ENCODE data around the gene PAFAH1B2. TPM values are rescaled to one million over a fixed set of nuclear protein-coding genes. Genes with fewer than 3 reads are reported as not detected.

Gene PAFAH1B2
- total and polyA plus RNA-seq, 2 of the 8 experiments (the other 6 are each of a cell fraction or from before 2014, with no cell fraction given): 38.2 to 161 TPM

DNA sequence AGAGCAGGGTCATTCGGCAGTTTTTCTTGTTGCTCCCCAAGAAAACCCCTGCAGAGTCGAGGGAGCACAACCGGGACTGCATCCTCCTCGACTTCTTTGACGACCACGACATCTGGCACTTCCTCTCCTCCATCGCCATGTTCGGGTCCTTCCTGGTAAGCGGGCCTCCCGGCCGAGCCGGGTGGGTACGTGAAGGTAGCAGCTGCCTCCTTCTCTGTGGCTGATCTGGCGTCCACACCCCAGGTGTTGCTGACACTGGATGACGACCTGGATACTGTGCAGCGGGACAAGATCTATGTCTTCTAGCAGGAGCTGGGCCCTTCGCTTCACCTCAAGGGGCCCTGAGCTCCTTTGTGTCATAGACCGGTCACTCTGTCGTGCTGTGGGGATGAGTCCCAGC, 51.7 kb downstream of the PAFAH1B2 start:
- ChIA-PET CTCF (ENCODE audit: partially characterized antibody) (interaction anchor here (0.7 to 18.7 kb wide), 4 partner anchors 10 to 233 kb away, joined by 3 to 449 read pairs (median 128); partner anchors contain the start of genes PCSK7, RNF214 and SIDT2), POLR2A (ENCODE audit: partially characterized antibody) (interaction anchor here (0.9 to 3.0 kb wide), 6 partner anchors 7 to 31 kb away, joined by 3 to 11 read pairs (median 5); no protein-coding TSS in a partner anchor)
- Histone ChIP-seq H3K4me2 (ENCODE audit: insufficient read depth in 1 of 2, low read depth in 2 of 2, low read length in 2 of 2) (no peak overlapping the region), H3K23me2 (ENCODE audit: low read depth, low read length) (peaks cover 6% of the 10 kb centered on the region; the same call in 1 of the 2 replicates), H2BK12ac (ENCODE audit: low read depth, low read length) (no peak overlapping the region), H3K79me2 (ENCODE audit: control insufficient read depth in 1 of 2, insufficient read depth in 2 of 2, low read length in 2 of 2) (peaks cover 0 to 3% of the 10 kb centered on the region in 2 experiments; a peak in 1 of 4 replicates), H3K36me3 (ENCODE audit: control insufficient read depth in 2 of 4, insufficient read depth in 4 of 4, low read length in 3 of 4) (peaks cover 0 to 4% (median 0%) of the 10 kb centered on the region in 4 experiments; a peak in 1 of 8 replicates), H4K5ac (ENCODE audit: insufficient read length, low read depth, low read length) (no peak overlapping the region), H2BK120ac (replicated peaks; ENCODE audit: low read depth, low read length) (no peak overlapping the region), H2AFZ (ENCODE audit: low read length) (no peak overlapping the region), H3K4ac (replicated peaks; ENCODE audit: insufficient read length, low read depth, low read length) (no peak overlapping the region), H4K8ac (ENCODE audit: extremely low read depth, insufficient read depth, low read length) (no peak overlapping the region), H4K91ac (replicated peaks; ENCODE audit: insufficient read length, low read length) (no peak overlapping the region), H3K9ac (replicated peaks in 1 of 4; ENCODE audit: extremely low read depth in 1 of 4, low read depth in 3 of 4, low read length in 3 of 4) (no peak overlapping the region; a peak in 1 of 7 replicates), H2BK5ac (ENCODE audit: low read depth, low read length) (no peak overlapping the region), H3K9me3 (ENCODE audit: insufficient read depth in 2 of 2, low read depth in 1 of 2, low read length in 1 of 2) (no peaks in the 10 kb centered on the region), H4K20me1 (replicated peaks in 1 of 2; ENCODE audit: control insufficient read depth in 1 of 2, insufficient read depth in 2 of 2, low read length in 2 of 2) (peaks cover 2% of the 10 kb centered on the region in 2 experiments), H3K27me3 (replicated peaks in 1 of 4; ENCODE audit: control insufficient read depth in 3 of 4, extremely low read depth in 1 of 4, insufficient read depth in 3 of 4, low read length in 3 of 4) (no peaks in the 10 kb centered on the region), H2BK20ac (ENCODE audit: low read length) (no peak overlapping the region), H3K18ac (ENCODE audit: extremely low read depth, low read length) (no peak overlapping the region), H3K14ac (ENCODE audit: insufficient read length) (no peak overlapping the region), H2BK15ac (ENCODE audit: low read length) (no peak overlapping the region), H3K4me1 (replicated peaks in 1 of 4; ENCODE audit: control insufficient read depth in 3 of 4, insufficient read depth in 4 of 4, low read length in 3 of 4) (peaks cover 7 to 25% (median 23%) of the 10 kb centered on the region in 4 experiments), H3K27ac (ENCODE audit: low read depth, low read length) (no peak overlapping the region), H3K4me3 (ENCODE audit: extremely low read depth in 1 of 4, insufficient read depth in 2 of 4, low read depth in 3 of 4, low read length in 4 of 4) (no peak overlapping the region), H2AK5ac (ENCODE audit: low read depth, low read length) (no peak overlapping the region), H3K79me1 (ENCODE audit: low read depth, low read length) (no peaks in the 10 kb centered on the region), H3K56ac (replicated peaks; ENCODE audit: insufficient read length, low read depth, low read length) (no peak overlapping the region), H3K23ac (ENCODE audit: insufficient read length) (no peak overlapping the region)
- 93% methylated on average over 19 of the region's 19 CpGs; no CpG with 5 or more reads in 1 of the 2 experiments for WGBS, 2 experiments (ENCODE audit: extremely low coverage in 1 of 2, insufficient coverage in 1 of 2, insufficient read length in 1 of 2, insufficient replicate concordance in 2 of 2, low coverage in 1 of 2, low lambda C conversion rate in 2 of 2, missing lambda C conversion rate in 1 of 2)
- DNase-seq (ENCODE audit: low read depth in 1 of 2, low spot score in 2 of 2) (no peak), FAIRE-seq (no peak)
- no peak for TF ChIP-seq EGR1 (IDR thresholded peaks at IDR 0.05; ENCODE audit: borderline replicate concordance, low read depth, low read length)
- TF ChIP-seq SP1 (IDR thresholded peaks at IDR 0.05; ENCODE audit: low read depth, low read length): no peak
- TF ChIP-seq BACH1 (IDR thresholded peaks at IDR 0.05; ENCODE audit: low read length): no peak
- TF ChIP-seq SIRT6 (IDR thresholded peaks at IDR 0.05; ENCODE audit: low read length): no peak
- TF ChIP-seq EP300 (IDR thresholded peaks at IDR 0.05; ENCODE audit: borderline replicate concordance in 1 of 2, low read depth in 2 of 2, low read length in 2 of 2): no peak
- TF ChIP-seq KDM4A (IDR thresholded peaks at IDR 0.05; ENCODE audit: low read depth, low read length, severe bottlenecking): no peak
- TF ChIP-seq CEBPB (IDR thresholded peaks at IDR 0.05; ENCODE audit: low read depth, low read length): no peak
- TF ChIP-seq SUZ12 (IDR thresholded peaks at IDR 0.05; ENCODE audit: low read length): no peak
- TF ChIP-seq JUND (IDR thresholded peaks at IDR 0.05; ENCODE audit: low read length): no peak
- TF ChIP-seq POLR2AphosphoS5 (IDR thresholded peaks at IDR 0.05; ENCODE audit: low read depth, low read length): no peak
- no peak for TF ChIP-seq EZH2 (IDR thresholded peaks at IDR 0.05; ENCODE audit: low read depth, low read length, severe bottlenecking)
- no peak for TF ChIP-seq RNF2 (IDR thresholded peaks at IDR 0.05; ENCODE audit: borderline replicate concordance, low read depth, low read length, missing control alignments, poor library complexity, severe bottlenecking)
- no peak for TF ChIP-seq TAF1 (IDR thresholded peaks at IDR 0.05; ENCODE audit: low read depth, low read length)
- no peak for TF ChIP-seq SAP30 (IDR thresholded peaks at IDR 0.05; ENCODE audit: insufficient read depth, insufficient replicate concordance, low read length)

Measured in H1 (cell line).